Liver (tissue), 9 donors: ENCODE data around the gene TMEM47. TPM values are rescaled to one million over a fixed set of nuclear protein-coding genes. Genes with fewer than 3 reads are reported as not detected.

Experiments
- DNase-seq: peaks from one replicate; pipeline ENCODE4 v3.0.0-alpha.2; 2017; ENCODE audit warnings: low spot score
- H3K27ac ChIP-seq, 2 donors: one replicate each; pipeline ENCODE4 v1.7.0; 2013; ENCODE audit warnings: inconsistent platforms in 2 of 2, low read length in 2 of 2, control low read depth in 1 of 2, low read depth in 1 of 2, mild to moderate bottlenecking in 1 of 2
- H3K27me3 ChIP-seq, 4 donors: one replicate each; pipeline versions ENCODE4 v1.6.1 to v1.7.0; 2013; ENCODE audit warnings: low read length in 3 of 4, inconsistent platforms in 1 of 4, mild to moderate bottlenecking in 1 of 4, moderate library complexity in 1 of 4; ENCODE audit not compliant: control insufficient read depth in 4 of 4, insufficient read depth in 4 of 4
- H3K36me3 ChIP-seq, 4 donors: one replicate each; pipeline versions ENCODE4 v1.6.1 to v1.7.0; 2013; ENCODE audit warnings: low read length in 3 of 4, mild to moderate bottlenecking in 3 of 4, low read depth in 1 of 4, moderate library complexity in 1 of 4; ENCODE audit not compliant: control insufficient read depth in 4 of 4, insufficient read depth in 3 of 4
- H3K4me1 ChIP-seq, 4 donors: one replicate each; pipeline versions ENCODE4 v1.6.1 to v1.7.0; 2013; ENCODE audit warnings: low read length in 3 of 4, mild to moderate bottlenecking in 3 of 4, moderate library complexity in 1 of 4; ENCODE audit not compliant: control insufficient read depth in 4 of 4, insufficient read depth in 4 of 4
- H3K4me3 ChIP-seq, 3 donors: one replicate each; pipeline versions ENCODE4 v1.6.1 to v1.7.0; 2013; ENCODE audit warnings: low read length in 3 of 3, control low read depth in 1 of 3, low read depth in 1 of 3, mild to moderate bottlenecking in 1 of 3
- H3K9ac ChIP-seq, 2 donors: one replicate each; pipeline ENCODE4 v1.7.0; 2013; ENCODE audit warnings: low read length in 2 of 2, mild to moderate bottlenecking in 2 of 2, moderate library complexity in 2 of 2, control low read depth in 1 of 2, low read depth in 1 of 2
- H3K9me3 ChIP-seq, 4 donors: one replicate each; pipeline versions ENCODE4 v1.6.1 to v1.7.0; 2013; ENCODE audit warnings: low read length in 3 of 4; ENCODE audit not compliant: control insufficient read depth in 4 of 4
- ATF3 ChIP-seq: IDR thresholded peaks from 2 replicates; pipeline ENCODE4 v1.6.1; 2016; ENCODE audit warnings: antibody characterized with exemption
- CTCF ChIP-seq: fragments of 150-350 bp; IDR thresholded peaks from 2 replicates; pipeline ENCODE4 v1.5.1; 2017; ENCODE audit warnings: improper control_type of control experiment, low read depth, low read length; ENCODE audit not compliant: missing input control
- GABPA ChIP-seq, 2 donors: IDR thresholded peaks in 1 of 2; conservative IDR thresholded peaks in 1 of 2; 2 replicates each; pipeline ENCODE4 v1.6.1; 2016; ENCODE audit warnings: antibody characterized with exemption in 2 of 2, mild to moderate bottlenecking in 1 of 2, moderate library complexity in 1 of 2
- HNF4A ChIP-seq, 2 donors: conservative IDR thresholded peaks; 2 replicates each; pipeline ENCODE4 v1.6.1; 2016; ENCODE audit warnings: antibody characterized with exemption in 2 of 2, mild to moderate bottlenecking in 2 of 2
- HNF4G ChIP-seq: IDR thresholded peaks from 2 replicates; pipeline ENCODE4 v1.6.1; 2016; ENCODE audit warnings: antibody characterized with exemption
- JUND ChIP-seq, 2 donors: IDR thresholded peaks; 2 replicates each; pipeline ENCODE4 v1.6.1; 2016; ENCODE audit warnings: antibody characterized with exemption in 2 of 2
- NR2F2 ChIP-seq: IDR thresholded peaks from 2 replicates; pipeline ENCODE4 v1.6.1; 2016; ENCODE audit warnings: antibody characterized with exemption
- REST ChIP-seq: IDR thresholded peaks from 2 replicates; pipeline ENCODE4 v1.6.1; 2016; ENCODE audit warnings: antibody characterized with exemption, mild to moderate bottlenecking
- SP1 ChIP-seq: IDR thresholded peaks from 2 replicates; pipeline ENCODE4 v1.6.1; 2018; ENCODE audit warnings: antibody characterized with exemption, mild to moderate bottlenecking
- YY1 ChIP-seq: IDR thresholded peaks from 2 replicates; pipeline ENCODE4 v1.6.1; 2016; ENCODE audit warnings: antibody characterized with exemption, mild to moderate bottlenecking
- ZBTB33 ChIP-seq: IDR thresholded peaks from 2 replicates; pipeline ENCODE4 v1.6.1; 2016; ENCODE audit warnings: antibody characterized with exemption
- WGBS: extraction: QIAGEN DNeasy Blood & Tissue Kit; methylation state at CpG from one replicate; pipeline ENCODE4 v1.1.7; 2013; 5-methylcytosine and 5-hydroxymethylcytosine counted together
- polyA plus RNA-seq, 2 donors: library from polyadenylated mRNA; stranded (reverse) in 1 of 2; unstranded in 1 of 2; fragments of 200-250 nt in 1 of 2; fragments of >200 nt in 1 of 2; fragmentation: Nextera tagmentation in 1 of 2; extraction: Ambion mirVana in 1 of 2; gene quantifications; one replicate each; pipeline versions ENCODE4 v1.2.1 to v1.2.3, GENCODE V29; 2013 to 2015
- total RNA-seq, 2 donors: library from RNA; depleted of rRNA; stranded (reverse); fragments of >200 nt; gene quantifications; one replicate each; pipeline ENCODE4 v1.2.3, GENCODE V29; 2014
- donor health status: healthy.
- donor health status: healthy.
- donor health status: healthy.
- donor health status: healthy.
- donor health status: healthy.

TMEM47 gene
- total and polyA plus RNA-seq, 4 donors: 7.1 to 13.4 (median 9.5) TPM

- Histone ChIP-seq H3K4me3 (no peak overlapping the region), H3K4me1 (no peaks in the 10 kb centered on the region), H3K9me3 (peaks cover 0 to 3% (median 0%) of the 10 kb centered on the region in 4 donors), H3K36me3 (no peaks in the 10 kb centered on the region), H3K9ac (no peak overlapping the region), H3K27me3 (no peaks in the 10 kb centered on the region), H3K27ac (no peak overlapping the region)
- 73% methylated on average over 4 of the region's 4 CpGs for WGBS
- TF ChIP-seq ZBTB33 (no peak), JUND (IDR thresholded peaks at IDR 0.05) (no peak), HNF4A (conservative IDR thresholded peaks at IDR 0.05) (no peak), GABPA (IDR thresholded peaks at IDR 0.05 in 1 of 2, conservative IDR thresholded peaks at IDR 0.05 in 1 of 2) (no peak), YY1 (no peak), REST (no peak), NR2F2 (no peak), HNF4G (no peak), SP1 (no peak), CTCF (no peak), ATF3 (no peak)
- DNase-seq: no peak
Measured at GRCh38 chrX:34586346-34586911, 70.7 kb downstream of the TMEM47 start.

- Histone ChIP-seq H3K9me3 (peaks cover 0 to 3% (median 0%) of the 10 kb centered on the region in 4 donors), H3K9ac (no peak overlapping the region), H3K4me1 (no peaks in the 10 kb centered on the region), H3K36me3 (no peaks in the 10 kb centered on the region), H3K4me3 (no peak overlapping the region), H3K27ac (no peak overlapping the region), H3K27me3 (no peaks in the 10 kb centered on the region)
- DNase-seq: no peak
- TF ChIP-seq NR2F2: no peak
- TF ChIP-seq REST: no peak
- 82% methylated on average over 5 of the region's 5 CpGs for WGBS
Measured at GRCh38 chrX:34585561-34585960, 71.5 kb downstream of the TMEM47 start.
